IMR-90 (cell line): Measurements from ENCODE around the gene ATP9B. TPM values are rescaled to one million over a fixed set of nuclear protein-coding genes. Genes with fewer than 3 reads are reported as not detected.

Experiments used
- ATAC-seq: fragments of 200-7000 bp; cut with Tn5 transposase; 2 replicates; pipeline ENCODE4 v1.9.1; 2020; ENCODE audit warnings: low read depth, mild to moderate bottlenecking, moderate library complexity
- BruUV-seq: library from RNA; stranded (reverse); fragments of 400-500 nt; replicated peaks from 2 replicates; lab custom pipeline; 2021; lab: Mats Ljungman, UMichigan
- CTCF ChIA-PET: fragments of 300-600 bp; formaldehyde crosslinking; extraction: SDS; loops from one replicate; lab custom pipeline; 2021; ENCODE audit warnings: antibody characterized with exemption; lab: Yijun Ruan, JAX
- POLR2A ChIA-PET: fragments of 300-600 bp; sonication (Branson Sonifier 250); formaldehyde crosslinking; loops from one replicate; lab custom pipeline; 2022; ENCODE audit warnings: antibody characterized with exemption; ENCODE audit not compliant: unreplicated experiment; lab: Charles Lee
- DNase-seq: peaks from one replicate; pipeline ENCODE4 v3.0.0; 2013
- H2AFZ ChIP-seq: replicated peaks from 2 replicates; pipeline ENCODE3; 2013; ENCODE audit warnings: low read length, mild to moderate bottlenecking; ENCODE audit not compliant: poor library complexity
- H2AK5ac ChIP-seq: 2 replicates; pipeline ENCODE4 v1.6.1; 2013; ENCODE audit warnings: low read depth, low read length, inconsistent platforms
- H2AK9ac ChIP-seq: replicated peaks from 2 replicates; pipeline ENCODE3; 2013; ENCODE audit warnings: mild to moderate bottlenecking, low read depth, low read length, moderate library complexity; ENCODE audit not compliant: poor library complexity
- H2BK120ac ChIP-seq: 2 replicates; pipeline ENCODE4 v1.6.1; 2013; ENCODE audit warnings: low read depth, low read length, inconsistent platforms
- H2BK15ac ChIP-seq: 3 replicates; pipeline ENCODE4 v1.6.1; 2013; ENCODE audit warnings: low read depth, low read length, inconsistent platforms
- H2BK20ac ChIP-seq: 2 replicates; pipeline ENCODE4 v1.6.1; 2013; ENCODE audit warnings: low read depth, mild to moderate bottlenecking, inconsistent platforms, low read length, moderate library complexity
- H2BK5ac ChIP-seq: 2 replicates; pipeline ENCODE4 v1.6.1; 2013; ENCODE audit warnings: mild to moderate bottlenecking, low read depth, low read length, inconsistent platforms; ENCODE audit not compliant: poor library complexity, severe bottlenecking
- H3K14ac ChIP-seq: replicated peaks from 2 replicates; pipeline ENCODE4 v1.6.1; 2013; ENCODE audit warnings: low read depth, low read length, inconsistent platforms
- H3K18ac ChIP-seq: 2 replicates; pipeline ENCODE4 v1.6.1; 2013; ENCODE audit warnings: low read depth, low read length, control low read depth
- H3K23ac ChIP-seq: 2 replicates; pipeline ENCODE4 v1.6.1; 2013; ENCODE audit warnings: low read depth, low read length, inconsistent platforms
- H3K27ac ChIP-seq: 2 replicates; pipeline ENCODE4 v1.5.1; 2013; ENCODE audit warnings: mild to moderate bottlenecking, control low read depth, low read length; ENCODE audit not compliant: insufficient read depth
- H3K27me3 ChIP-seq: 2 replicates; pipeline ENCODE4 v1.6.1; 2013; ENCODE audit warnings: low read length; ENCODE audit not compliant: control insufficient read depth, insufficient read depth
- H3K36me3 ChIP-seq: 2 replicates; pipeline ENCODE4 v1.6.1; 2013; ENCODE audit warnings: low read length, mixed read lengths; ENCODE audit not compliant: control insufficient read depth, insufficient read depth
- H3K4ac ChIP-seq: 2 replicates; pipeline ENCODE4 v1.6.1; 2013; ENCODE audit warnings: low read depth, low read length, inconsistent platforms
- H3K4me1 ChIP-seq: 2 replicates; pipeline ENCODE4 v1.6.1; 2013; ENCODE audit warnings: low read length, mixed read lengths; ENCODE audit not compliant: control insufficient read depth, insufficient read depth
- H3K4me2 ChIP-seq: 2 replicates; pipeline ENCODE4 v1.6.1; 2013; ENCODE audit warnings: low read depth, mild to moderate bottlenecking, control low read depth, low read length, moderate library complexity
- H3K4me3 ChIP-seq: 2 replicates; pipeline ENCODE4 v1.5.1; 2013; ENCODE audit warnings: low read depth, mild to moderate bottlenecking, control low read depth, low read length, moderate library complexity; ENCODE audit not compliant: insufficient read depth
- H3K56ac ChIP-seq: 2 replicates; pipeline ENCODE4 v1.6.1; 2013; ENCODE audit warnings: low read length, inconsistent platforms; ENCODE audit not compliant: insufficient read depth; ENCODE audit errors: extremely low read depth
- H3K79me1 ChIP-seq, 2 experiments: 2 replicates each; pipeline ENCODE4 v1.6.1; 2013; ENCODE audit warnings: low read length in 2 of 2, inconsistent platforms in 1 of 2, low read depth in 1 of 2
- H3K9ac ChIP-seq: 2 replicates; pipeline ENCODE4 v1.6.1; 2013; ENCODE audit warnings: low read depth, low read length, control low read depth
- H3K9me1 ChIP-seq: 2 replicates; pipeline ENCODE4 v1.6.1; 2013; ENCODE audit warnings: low read length, inconsistent platforms; ENCODE audit not compliant: insufficient read depth
- H3K9me3 ChIP-seq: 2 replicates; pipeline ENCODE4 v1.6.1; 2013; ENCODE audit warnings: low read length; ENCODE audit not compliant: control insufficient read depth, insufficient read depth
- H4K20me1 ChIP-seq: 2 replicates; pipeline ENCODE4 v1.6.1; 2013; ENCODE audit warnings: low read length, inconsistent platforms; ENCODE audit not compliant: insufficient read depth
- H4K5ac ChIP-seq: 2 replicates; pipeline ENCODE4 v1.6.1; 2013; ENCODE audit warnings: mild to moderate bottlenecking, low read depth, low read length, control low read depth
- H4K8ac ChIP-seq, 2 experiments: 2 replicates each; pipeline ENCODE4 v1.6.1; 2013; ENCODE audit warnings: low read depth in 2 of 2, low read length in 2 of 2, control low read depth in 1 of 2, inconsistent platforms in 1 of 2
- H4K91ac ChIP-seq: 2 replicates; pipeline ENCODE4 v1.6.1; 2013; ENCODE audit warnings: low read depth, low read length, inconsistent platforms; ENCODE audit not compliant: insufficient read depth
- BHLHE40 ChIP-seq: fragments of 150-350 bp; IDR thresholded peaks from 2 replicates; pipeline ENCODE4 v1.6.1; 2016; ENCODE audit warnings: mild to moderate bottlenecking, low read depth, low read length
- CEBPB ChIP-seq: IDR thresholded peaks from 2 replicates; pipeline ENCODE4 v1.6.1; 2012; ENCODE audit warnings: low read depth, low read length, improper control_type of control experiment
- CHD1 ChIP-seq: IDR thresholded peaks from 2 replicates; pipeline ENCODE4 v1.6.1; 2012; ENCODE audit warnings: low read depth, low read length, improper control_type of control experiment
- MAZ ChIP-seq: IDR thresholded peaks from 2 replicates; pipeline ENCODE4 v1.6.1; 2012; ENCODE audit warnings: low read depth, mild to moderate bottlenecking, low read length, improper control_type of control experiment, moderate library complexity, borderline replicate concordance
- MXI1 ChIP-seq: IDR thresholded peaks from 2 replicates; pipeline ENCODE4 v1.6.1; 2012; ENCODE audit warnings: low read depth, mild to moderate bottlenecking, low read length, moderate library complexity, borderline replicate concordance
- NFE2L2 ChIP-seq: fragments of 150-350 bp; IDR thresholded peaks from 2 replicates; pipeline ENCODE4 v1.6.1; 2016; ENCODE audit warnings: low read depth, mild to moderate bottlenecking, low read length
- POLR2A ChIP-seq: IDR thresholded peaks from 2 replicates; pipeline ENCODE4 v1.6.1; 2012; ENCODE audit warnings: mild to moderate bottlenecking, low read depth, low read length
- RCOR1 ChIP-seq: IDR thresholded peaks from 2 replicates; pipeline ENCODE4 v1.6.1; 2012; ENCODE audit warnings: mild to moderate bottlenecking, low read length, improper control_type of control experiment; ENCODE audit not compliant: insufficient replicate concordance
- RFX5 ChIP-seq: IDR thresholded peaks from 2 replicates; pipeline ENCODE4 v1.8.0; 2012; ENCODE audit warnings: low read depth, mild to moderate bottlenecking, low read length, moderate library complexity
- SMC3 ChIP-seq: fragments of 150-350 bp; IDR thresholded peaks from 2 replicates; pipeline ENCODE4 v1.6.1; 2016; ENCODE audit warnings: low read depth, mild to moderate bottlenecking, antibody characterized with exemption, low read length, moderate library complexity
- WGBS, 2 experiments: methylation state at CpG; one replicate each; pipeline versions ENCODE4 v1.1.5 to v1.1.7; 2013; ENCODE audit warnings: missing lambda C conversion rate in 2 of 2; ENCODE audit not compliant: insufficient read length in 1 of 2; ENCODE audit errors: extremely low coverage in 2 of 2; 5-methylcytosine and 5-hydroxymethylcytosine counted together
- dilution Hi-C: fragments of 300-500 bp; cut with HindIII; formaldehyde crosslinking; loops from one replicate; pipeline ENCODE4 v1.14.3; 2018; ENCODE audit warnings: low sequenced_read_pairs; ENCODE audit not compliant: unreplicated experiment
- in situ Hi-C: fragments of 300-500 bp; cut with MboI; formaldehyde crosslinking; loops from 3 replicates; pipeline ENCODE4 v1.14.3; 2019; ENCODE audit warnings: low sequenced_read_pairs, inconsistent platforms, mixed read lengths
- intact Hi-C: fragments of 100-400 bp; cut with micrococcal nuclease; formaldehyde crosslinking; loops from 2 replicates; pipeline ENCODE4 v1.10.0; 2022
- polyA plus RNA-seq, 3 experiments: library from polyadenylated mRNA; depleted of rRNA; stranded (reverse); fragments of >200 nt; gene quantifications; 2 replicates each; pipeline ENCODE4 v1.2.3, GENCODE V29; 2012; ENCODE audit warnings: low replicate concordance in 1 of 3
- total RNA-seq: library from RNA; depleted of rRNA; stranded (reverse); fragments of >200 nt; gene quantifications from 2 replicates; pipeline ENCODE4 v1.2.3, GENCODE V29; 2012

ATP9B gene
- total and polyA plus RNA-seq, 2 of the 4 experiments (the other 2 are of a cell fraction), result 11.0 to 11.5 TPM

DNA sequence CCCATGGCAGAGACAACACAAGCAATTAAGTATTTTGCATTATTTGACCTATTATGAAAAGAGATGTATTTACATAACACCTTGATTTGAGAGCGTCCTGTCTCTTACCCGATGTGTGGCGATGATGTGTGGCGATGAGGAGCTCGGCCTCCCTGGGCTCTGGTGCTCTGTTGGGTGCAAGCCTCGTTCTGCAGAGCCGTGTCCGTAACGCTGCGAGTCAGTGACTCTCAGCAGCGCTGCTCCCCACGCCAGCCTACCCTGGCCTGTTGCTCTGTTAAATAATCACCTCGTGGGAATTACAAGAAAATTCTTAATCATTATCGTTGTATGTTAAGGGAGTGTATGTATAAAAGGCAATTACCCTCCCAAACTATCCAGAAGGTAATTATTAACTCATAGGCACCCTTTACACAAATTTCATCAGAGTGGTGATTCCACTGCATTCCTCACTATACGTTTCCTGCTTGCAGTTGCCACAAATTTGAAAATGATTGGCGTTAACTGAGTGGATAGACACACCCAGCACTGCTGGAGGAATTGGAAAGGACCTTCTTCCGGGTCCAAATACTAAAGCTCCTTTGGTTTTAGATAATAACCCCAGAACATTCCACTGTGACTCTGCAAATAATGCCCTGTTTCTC, 274.5 kb downstream of the ATP9B start:
- no peak overlapping the region for H3K4me2 ChIP-seq
- no peak overlapping the region for H2AFZ ChIP-seq
- peaks cover 41% of the 10 kb centered on the region for H3K36me3 ChIP-seq
- no peak overlapping the region for H3K4me3 ChIP-seq
- H3K27me3 ChIP-seq, result no peaks in the 10 kb centered on the region
- intact Hi-C loops (no loop called here), in situ Hi-C loops (no loop called here), dilution Hi-C loops (no loop called here)
- H3K14ac ChIP-seq, result no peak overlapping the region
- no peak overlapping the region for H2BK20ac ChIP-seq
- 0 out of 2 replicates have a peak, but pooled peaks cover 3% of the 10 kb centered on the region for H3K4me1 ChIP-seq
- H3K4ac ChIP-seq, result no peak overlapping the region
- H4K91ac ChIP-seq, result no peak overlapping the region
- no peak overlapping the region for H3K18ac ChIP-seq
- no peaks in the 10 kb centered on the region for H3K9me3 ChIP-seq
- POLR2A ChIA-PET, result no interaction called here
- H2BK5ac ChIP-seq, result no peak overlapping the region
- no peak for DNase-seq
- H2AK5ac ChIP-seq, result no peak overlapping the region
- H3K27ac ChIP-seq, result no peak overlapping the region
- no peak overlapping the region for H3K9ac ChIP-seq
- no peak overlapping the region for H2BK15ac ChIP-seq
- peaks cover 9% of the 10 kb centered on the region for H3K9me1 ChIP-seq
- BruUV-seq, result no TSS peak
- no peak overlapping the region for H4K8ac ChIP-seq
- H2BK120ac ChIP-seq, result no peak overlapping the region
- H3K79me1 ChIP-seq, result no peaks in the 10 kb centered on the region
- TF ChIP-seq MXI1, result no peak
- TF ChIP-seq NFE2L2, result no peak
- TF ChIP-seq MAZ, result no peak
- no peak for TF ChIP-seq BHLHE40
- no peak for TF ChIP-seq CEBPB
- no peak for TF ChIP-seq CHD1
- TF ChIP-seq POLR2A, result no peak
- TF ChIP-seq RFX5, result no peak
- no peak for TF ChIP-seq SMC3
- TF ChIP-seq RCOR1, result no peak
- no peak overlapping the region for H2AK9ac ChIP-seq
- H4K5ac ChIP-seq, result no peak overlapping the region
- H3K23ac ChIP-seq, result no peak overlapping the region
- CTCF ChIA-PET, result no interaction called here
- H4K20me1 ChIP-seq, result no peaks in the 10 kb centered on the region
- WGBS, 2 experiments, result 100% methylated on average over 1 of the region's 17 CpGs; no CpG with 5 or more reads in 1 of the 2 experiments
- no peak for ATAC-seq
- H3K56ac ChIP-seq, result no peak overlapping the region
